Activated CD8-positive, alpha-beta memory T cell treated with anti-CD3 and anti-CD28 coated beads for 48 hours (primary cell): ENCODE data around the gene DCD.
"Not testable (repeated sequence)": the region's sequence is repeated elsewhere in the genome, so short reads cannot be mapped to it uniquely, and the experiment has no call there.

Experiments
- DNase-seq, 3 experiments: peaks; one replicate each; pipeline ENCODE4 v3.0.0-alpha.2; 2020; ENCODE audit warnings: low read depth in 2 of 3, low spot score in 2 of 3

The DCD gene

GRCh38 chr12:54648265-54648664, at the start of gene DCD:
TSS of gene DCD (minus strand) at chr12:54648365. CDS start at chr12:54648303, 62 bp downstream.
- no peak for DNase-seq

- no peak for DNase-seq
These were observed 49.7 kb upstream of the DCD start for GRCh38 chr12:54697851-54698250.

- DNase-seq, result no peak
These were observed 44.2 kb upstream of the DCD start for GRCh38 chr12:54692353-54692752.

- DNase-seq, result no peak
These were observed 41.8 kb upstream of the DCD start for GRCh38 chr12:54689984-54690383.

- no peak for DNase-seq
These were observed 40.8 kb upstream of the DCD start for GRCh38 chr12:54689034-54689372.

GRCh38 chr12:54688309-54689033, 40.3 kb upstream of the DCD start:
- no peak for DNase-seq

GRCh38 chr12:54684636-54685630, 36.8 kb upstream of the DCD start:
- no peak for DNase-seq

GRCh38 chr12:54683398-54683797, 35.2 kb upstream of the DCD start:
- DNase-seq, result no peak

- no peak for DNase-seq
These were observed 34.5 kb upstream of the DCD start for GRCh38 chr12:54682674-54683073.

- DNase-seq, result no peak
These were observed 32.2 kb upstream of the DCD start for GRCh38 chr12:54680374-54680773.

- DNase-seq, result no peak
These were observed 30.0 kb upstream of the DCD start for GRCh38 chr12:54678131-54678530.

GRCh38 chr12:54667945-54668344, 19.8 kb upstream of the DCD start:
- DNase-seq, result no peak

- no peak for DNase-seq
These were observed 17.8 kb upstream of the DCD start for GRCh38 chr12:54666008-54666407.

GRCh38 chr12:54665022-54665635, 17.0 kb upstream of the DCD start:
- DNase-seq, result not testable (repeated sequence)

GRCh38 chr12:54663603-54664002, 15.4 kb upstream of the DCD start:
- no peak for DNase-seq

GRCh38 chr12:54662026-54662425, 13.9 kb upstream of the DCD start:
- no peak for DNase-seq

GRCh38 chr12:54661048-54661447, 12.9 kb upstream of the DCD start:
- no peak for DNase-seq

GRCh38 chr12:54660320-54660962, 12.3 kb upstream of the DCD start:
- no peak for DNase-seq

- peak in 1 of 3 experiments; percentile 23 for DNase-seq
These were observed 10.4 kb upstream of the DCD start for GRCh38 chr12:54658306-54659264.

GRCh38 chr12:54657105-54657607, 9.0 kb upstream of the DCD start:
- no peak for DNase-seq
